ENCODE results near the gene OR11L1.

- no peak for TF ChIP-seq CTCF (IDR thresholded peaks at IDR 0.05 in 2 of 3, conservative IDR thresholded peaks at IDR 0.05 in 1 of 3; ENCODE audit: borderline replicate concordance in 1 of 3, insufficient read depth in 1 of 3, low read depth in 2 of 3, low read length in 2 of 3)
- no peak for TF ChIP-seq SIN3A (IDR thresholded peaks at IDR 0.05; ENCODE audit: low read depth)
- no peak for TF ChIP-seq POLR2AphosphoS5 (IDR thresholded peaks at IDR 0.05; ENCODE audit: low read depth, low read length)
- TF ChIP-seq ZNF274 (IDR thresholded peaks at IDR 0.05; ENCODE audit: low read depth, low read length): no peak
- no peak for TF ChIP-seq EZH2 (IDR thresholded peaks at IDR 0.05)
- no peak for TF ChIP-seq POLR2A (IDR thresholded peaks at IDR 0.05; ENCODE audit: borderline replicate concordance, extremely low read depth, insufficient read depth, insufficient read length)
- no peak for TF ChIP-seq REST (IDR thresholded peaks at IDR 0.05; ENCODE audit: low read depth)
- TF ChIP-seq ELF1 (IDR thresholded peaks at IDR 0.05; ENCODE audit: borderline replicate concordance, low read depth): no peak
- no peak for TF ChIP-seq SP1 (IDR thresholded peaks at IDR 0.05; ENCODE audit: low read depth)
- no peak for TF ChIP-seq YY1 (IDR thresholded peaks at IDR 0.05; ENCODE audit: extremely low read depth, insufficient replicate concordance, low read depth, low read length)
- TF ChIP-seq ZFX (IDR thresholded peaks at IDR 0.05): no peak
- no peak for TF ChIP-seq MAX (IDR thresholded peaks at IDR 0.05)
- TF ChIP-seq CEBPB (IDR thresholded peaks at IDR 0.05; ENCODE audit: low read depth): no peak
- TF ChIP-seq ATF3 (IDR thresholded peaks at IDR 0.05): no peak
These were observed 15.6 kb upstream of the OR11L1 start, which contains the start of gene TRIM58 for GRCh38 chr1:247857069-247857984.
